ENCODE measurements around the gene ADAMTS16.

DNA sequence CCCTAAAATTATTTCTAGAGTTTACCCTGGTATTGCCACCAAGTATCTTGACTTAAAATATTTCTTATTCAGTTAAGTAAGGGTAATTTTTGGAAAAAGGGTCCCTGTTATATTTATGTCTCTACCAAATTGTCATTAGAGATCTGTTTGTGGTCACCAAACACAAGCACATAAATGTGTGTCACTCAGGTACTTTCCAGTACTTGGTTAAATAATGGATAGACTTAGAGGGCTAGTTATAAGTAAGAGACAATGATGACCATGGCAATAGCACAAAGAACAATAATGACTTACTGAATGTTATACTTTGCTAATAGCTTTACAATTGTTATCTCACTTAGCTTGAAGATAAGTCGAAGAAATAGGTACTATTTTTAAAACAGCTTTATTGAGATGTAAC lies 9.0 kb downstream of the ADAMTS16 start:
- TF ChIP-seq, protein P1, sequence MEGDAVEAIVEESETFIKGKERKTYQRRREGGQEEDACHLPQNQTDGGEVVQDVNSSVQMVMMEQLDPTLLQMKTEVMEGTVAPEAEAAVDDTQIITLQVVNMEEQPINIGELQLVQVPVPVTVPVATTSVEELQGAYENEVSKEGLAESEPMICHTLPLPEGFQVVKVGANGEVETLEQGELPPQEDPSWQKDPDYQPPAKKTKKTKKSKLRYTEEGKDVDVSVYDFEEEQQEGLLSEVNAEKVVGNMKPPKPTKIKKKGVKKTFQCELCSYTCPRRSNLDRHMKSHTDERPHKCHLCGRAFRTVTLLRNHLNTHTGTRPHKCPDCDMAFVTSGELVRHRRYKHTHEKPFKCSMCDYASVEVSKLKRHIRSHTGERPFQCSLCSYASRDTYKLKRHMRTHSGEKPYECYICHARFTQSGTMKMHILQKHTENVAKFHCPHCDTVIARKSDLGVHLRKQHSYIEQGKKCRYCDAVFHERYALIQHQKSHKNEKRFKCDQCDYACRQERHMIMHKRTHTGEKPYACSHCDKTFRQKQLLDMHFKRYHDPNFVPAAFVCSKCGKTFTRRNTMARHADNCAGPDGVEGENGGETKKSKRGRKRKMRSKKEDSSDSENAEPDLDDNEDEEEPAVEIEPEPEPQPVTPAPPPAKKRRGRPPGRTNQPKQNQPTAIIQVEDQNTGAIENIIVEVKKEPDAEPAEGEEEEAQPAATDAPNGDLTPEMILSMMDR (IDR thresholded peaks at IDR 0.05): no peak
- no peak for TF ChIP-seq EZH2 (IDR thresholded peaks at IDR 0.05)

Measured in neural progenitor cell (in vitro differentiated cells).